ENCODE results near the gene ENTPD8.

ENTPD8 gene

GRCh38 chr9:137441289-137441934, at the start of gene ENTPD8:
Gene ENTPD8 (minus strand): TSS chr9:137441357. CDS start chr9:137438285, 3,072 bp downstream.
- no peak for DNase-seq

- DNase-seq, result no peak
Measured at GRCh38 chr9:137490532-137491186, 49.5 kb upstream of the ENTPD8 start.

GRCh38 chr9:137488906-137489305, 47.7 kb upstream of the ENTPD8 start:
- no peak for DNase-seq

GRCh38 chr9:137488327-137488653, 47.1 kb upstream of the ENTPD8 start:
- no peak for DNase-seq

GRCh38 chr9:137487454-137488326, 46.5 kb upstream of the ENTPD8 start:
- no peak for DNase-seq

GRCh38 chr9:137486545-137487453, 45.6 kb upstream of the ENTPD8 start:
- DNase-seq, result no peak

GRCh38 chr9:137486141-137486490, 45.0 kb upstream of the ENTPD8 start:
- DNase-seq, result no peak

- no peak for DNase-seq
Measured at GRCh38 chr9:137485343-137486140, 44.4 kb upstream of the ENTPD8 start.

GRCh38 chr9:137484551-137485315, 43.6 kb upstream of the ENTPD8 start:
- DNase-seq, result no peak

- peak; percentile 86 for DNase-seq
Measured at GRCh38 chr9:137482094-137482781, 41.1 kb upstream of the ENTPD8 start.

- no peak for DNase-seq
Measured at GRCh38 chr9:137480686-137481683, 39.8 kb upstream of the ENTPD8 start.

GRCh38 chr9:137479892-137480685, 38.9 kb upstream of the ENTPD8 start:
- no peak for DNase-seq

GRCh38 chr9:137478962-137479861, 38.1 kb upstream of the ENTPD8 start:
- no peak for DNase-seq

- no peak for DNase-seq
Measured at GRCh38 chr9:137478613-137478961, 37.4 kb upstream of the ENTPD8 start.

GRCh38 chr9:137477778-137478612, 36.8 kb upstream of the ENTPD8 start:
- no peak for DNase-seq

GRCh38 chr9:137476856-137477255, 35.7 kb upstream of the ENTPD8 start:
- no peak for DNase-seq

Measured in inflammatory macrophage treated with lipopolysaccharide for 4 hours (primary cell).